Mucosa of rectum (tissue), 2 donors: ENCODE results near the gene PLB1.

Experiments
- H3K27ac ChIP-seq, 2 donors: one replicate each; pipeline ENCODE4 v1.7.0; 2013; ENCODE audit warnings: inconsistent platforms in 2 of 2, low read depth in 2 of 2, low read length in 2 of 2
- H3K27me3 ChIP-seq, 2 donors: one replicate each; pipeline ENCODE4 v1.7.0; 2013; ENCODE audit warnings: low read length in 2 of 2; ENCODE audit not compliant: control insufficient read depth in 2 of 2, insufficient read depth in 2 of 2
- H3K36me3 ChIP-seq, 2 donors: one replicate each; pipeline ENCODE4 v1.7.0; 2013; ENCODE audit warnings: low read length in 2 of 2; ENCODE audit not compliant: control insufficient read depth in 2 of 2, insufficient read depth in 2 of 2
- H3K4me1 ChIP-seq, 2 donors: one replicate each; pipeline ENCODE4 v1.7.0; 2013; ENCODE audit warnings: low read length in 2 of 2, mild to moderate bottlenecking in 1 of 2; ENCODE audit not compliant: control insufficient read depth in 2 of 2, insufficient read depth in 2 of 2
- H3K4me3 ChIP-seq, 2 donors: one replicate each; pipeline ENCODE4 v1.7.0; 2013; ENCODE audit warnings: low read length in 2 of 2
- H3K9ac ChIP-seq, 2 donors: one replicate each; pipeline ENCODE4 v1.7.0; 2013; ENCODE audit warnings: low read length in 2 of 2, low read depth in 1 of 2, mild to moderate bottlenecking in 1 of 2
- H3K9me3 ChIP-seq, 2 donors: one replicate each; pipeline ENCODE4 v1.7.0; 2013; ENCODE audit warnings: low read length in 2 of 2; ENCODE audit not compliant: control insufficient read depth in 2 of 2
- donor health status: healthy.
- donor health status: Normal muscosa, but diverticular disease.

The PLB1 gene

DNA sequence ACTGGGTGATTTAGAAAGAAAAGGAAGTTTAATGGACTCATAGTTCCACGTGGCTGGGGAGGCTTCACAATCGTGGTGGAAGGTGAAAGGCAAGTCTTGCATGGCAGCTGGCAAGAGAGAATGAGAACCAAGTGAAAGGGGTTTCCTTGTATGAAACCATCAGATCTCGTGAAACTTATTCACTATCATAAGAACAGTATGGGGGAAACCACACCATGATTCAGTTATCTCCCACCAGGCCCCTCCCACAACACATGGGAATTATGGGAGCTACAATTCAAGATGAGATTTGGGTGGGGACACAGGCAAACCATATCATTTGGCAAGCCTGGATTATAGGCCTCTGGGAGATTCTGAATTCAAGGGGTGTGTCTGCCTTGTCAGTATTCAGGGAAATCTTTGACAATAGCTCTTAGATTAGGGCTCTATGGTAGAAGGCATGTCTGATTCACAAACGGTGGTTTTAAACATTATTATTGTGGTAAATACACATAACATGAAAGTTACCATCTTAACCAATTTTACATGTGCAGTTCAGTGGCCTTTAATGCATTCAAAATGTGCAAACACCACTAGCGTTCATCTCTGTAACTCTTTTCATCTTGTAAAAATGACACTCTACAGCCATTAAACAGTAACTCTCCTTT is 15.3 kb upstream of the PLB1 start:
- Histone ChIP-seq H3K4me3 (no peak overlapping the region), H3K4me1 (no peaks in the 10 kb centered on the region), H3K27me3 (no peaks in the 10 kb centered on the region), H3K9me3 (no peaks in the 10 kb centered on the region), H3K9ac (no peak overlapping the region), H3K27ac (no peak overlapping the region), H3K36me3 (no peaks in the 10 kb centered on the region)

DNA sequence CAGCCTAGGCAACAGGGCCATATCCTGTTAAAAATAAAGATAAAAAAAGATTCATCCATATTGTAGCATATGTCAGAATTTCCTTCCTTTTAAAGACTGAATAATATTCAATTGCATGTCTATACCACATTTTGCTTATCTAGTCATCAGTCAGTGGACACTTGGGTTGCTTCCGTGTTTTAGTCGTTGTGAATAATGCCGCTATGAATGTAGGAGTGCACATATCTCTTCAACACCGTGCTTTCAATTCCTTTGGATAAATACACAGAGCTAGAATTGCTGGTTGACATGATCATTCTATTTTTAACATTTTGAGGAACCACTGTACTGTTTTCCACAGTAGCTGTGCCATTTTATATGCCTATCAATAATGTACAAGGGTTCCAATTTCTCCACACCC is 14.0 kb upstream of the PLB1 start:
- Histone ChIP-seq H3K4me3 (no peak overlapping the region), H3K27me3 (no peaks in the 10 kb centered on the region), H3K36me3 (no peaks in the 10 kb centered on the region), H3K27ac (no peak overlapping the region), H3K9me3 (no peaks in the 10 kb centered on the region), H3K4me1 (no peaks in the 10 kb centered on the region), H3K9ac (no peak overlapping the region)

DNA sequence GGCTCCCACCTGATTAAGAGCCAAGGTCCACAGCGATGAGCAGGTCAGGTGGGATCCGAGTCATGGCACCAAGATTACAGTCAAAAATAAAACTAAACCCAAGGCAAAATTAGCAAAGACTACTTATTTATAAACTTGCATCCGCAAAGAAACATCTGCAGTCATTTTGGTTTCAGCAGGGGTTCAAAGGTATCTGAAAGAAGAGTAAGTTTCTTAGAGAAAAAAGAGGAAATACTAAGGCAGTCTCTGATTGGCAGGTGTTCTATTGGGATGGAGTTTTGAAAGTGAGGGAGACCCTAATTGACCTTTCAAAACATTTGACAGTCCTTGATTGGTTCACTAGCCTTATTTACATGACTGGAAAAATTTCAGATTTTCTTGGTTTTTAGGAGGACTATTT is 11.0 kb upstream of the PLB1 start:
- no peak overlapping the region for H3K27ac ChIP-seq
- H3K4me3 ChIP-seq: no peak overlapping the region
- no peak overlapping the region for H3K9ac ChIP-seq
- no peaks in the 10 kb centered on the region for H3K36me3 ChIP-seq
- H3K4me1 ChIP-seq: no peaks in the 10 kb centered on the region
- no peaks in the 10 kb centered on the region for H3K9me3 ChIP-seq
- no peaks in the 10 kb centered on the region for H3K27me3 ChIP-seq

DNA sequence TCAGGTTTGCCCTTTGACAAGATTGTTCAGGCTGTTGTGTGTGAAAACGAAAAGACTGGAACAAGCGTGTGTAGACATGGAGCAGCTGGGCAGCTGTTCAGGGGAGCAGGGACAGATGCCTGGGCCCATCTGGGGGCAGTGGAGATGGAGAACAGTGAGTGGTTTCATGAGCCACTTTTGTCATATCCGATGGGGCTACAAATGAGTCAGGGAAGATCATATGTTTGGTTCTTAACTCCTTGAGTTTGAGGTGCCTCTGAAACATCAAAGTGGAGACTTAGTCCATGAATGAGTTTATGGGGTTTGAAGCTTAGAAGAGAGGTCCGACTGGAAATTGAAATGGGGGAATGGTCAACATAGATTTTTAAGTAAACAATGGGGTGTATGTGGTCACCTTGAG is 9.3 kb upstream of the PLB1 start:
- Histone ChIP-seq H3K9me3 (no peaks in the 10 kb centered on the region), H3K9ac (no peak overlapping the region), H3K36me3 (no peaks in the 10 kb centered on the region), H3K27ac (no peak overlapping the region), H3K27me3 (no peaks in the 10 kb centered on the region), H3K4me1 (peaks cover 0 to under 1% of the 10 kb centered on the region in 2 donors), H3K4me3 (no peak overlapping the region)

DNA sequence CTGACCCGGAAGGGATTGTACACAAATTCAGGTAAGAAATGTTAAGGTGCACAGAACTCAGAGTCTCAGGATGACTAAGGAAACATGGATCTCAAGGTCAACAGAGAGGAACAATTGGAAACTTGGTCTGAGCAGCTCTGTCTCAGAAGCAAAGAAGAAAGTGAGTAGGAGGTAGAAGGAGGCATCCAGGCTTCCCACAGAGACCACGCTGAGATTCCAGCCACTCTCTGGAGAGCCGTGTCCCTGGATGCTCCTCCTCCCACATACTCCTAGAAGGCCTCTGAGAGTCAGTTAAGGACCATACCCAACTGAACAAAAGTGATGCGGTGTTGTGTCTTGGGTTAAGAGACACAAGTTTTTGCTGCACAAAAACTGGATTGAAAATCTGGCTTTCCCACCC is 8.6 kb upstream of the PLB1 start:
- peaks cover 5 to 7% of the 10 kb centered on the region in 2 donors for H3K4me1 ChIP-seq
- no peak overlapping the region for H3K4me3 ChIP-seq
- H3K9ac ChIP-seq: no peak overlapping the region
- no peaks in the 10 kb centered on the region for H3K9me3 ChIP-seq
- H3K27ac ChIP-seq: no peak overlapping the region
- H3K27me3 ChIP-seq: no peaks in the 10 kb centered on the region
- no peaks in the 10 kb centered on the region for H3K36me3 ChIP-seq

DNA sequence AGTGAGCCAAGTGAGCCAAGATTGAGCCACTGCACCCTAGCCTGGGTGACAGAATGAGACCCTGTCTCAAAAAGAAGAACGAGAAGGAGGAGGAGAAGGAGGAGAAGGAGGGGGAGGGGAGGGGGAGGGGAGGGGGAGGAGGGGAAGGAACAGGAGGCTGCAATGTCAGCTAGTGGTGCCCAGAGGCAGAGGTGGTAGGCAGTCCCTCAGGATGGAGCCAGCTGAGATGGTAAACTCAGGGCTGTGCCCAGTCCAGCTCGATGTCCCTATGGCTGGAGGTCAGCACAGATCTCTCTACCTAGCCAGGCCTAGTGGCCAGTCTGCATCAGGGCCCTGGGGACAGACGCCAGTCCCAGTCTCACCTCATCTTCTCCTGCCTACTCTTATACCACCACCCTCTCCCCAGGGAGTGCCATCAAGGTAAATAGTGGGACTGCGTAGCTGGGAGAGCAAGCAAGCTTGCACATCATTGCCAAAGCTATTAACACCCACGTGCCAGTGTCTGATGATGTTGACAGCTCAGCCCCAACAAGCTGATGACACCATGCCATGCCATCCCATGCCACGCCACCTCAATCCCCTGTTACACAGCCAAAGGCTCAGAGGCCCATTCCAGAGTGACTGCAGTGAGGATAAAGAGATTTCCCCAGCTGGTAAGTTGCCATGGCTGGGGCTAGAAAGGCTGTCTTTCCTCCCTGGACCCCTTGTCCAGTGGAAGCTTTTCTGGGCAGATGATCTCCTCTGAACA is 7.6 kb upstream of the PLB1 start:
- peaks cover 5 to 7% of the 10 kb centered on the region in 2 donors for H3K4me1 ChIP-seq
- H3K27ac ChIP-seq: no peak overlapping the region
- H3K4me3 ChIP-seq: no peak overlapping the region
- H3K27me3 ChIP-seq: no peaks in the 10 kb centered on the region
- H3K9me3 ChIP-seq: no peaks in the 10 kb centered on the region
- H3K36me3 ChIP-seq: no peaks in the 10 kb centered on the region
- H3K9ac ChIP-seq: no peak overlapping the region

DNA sequence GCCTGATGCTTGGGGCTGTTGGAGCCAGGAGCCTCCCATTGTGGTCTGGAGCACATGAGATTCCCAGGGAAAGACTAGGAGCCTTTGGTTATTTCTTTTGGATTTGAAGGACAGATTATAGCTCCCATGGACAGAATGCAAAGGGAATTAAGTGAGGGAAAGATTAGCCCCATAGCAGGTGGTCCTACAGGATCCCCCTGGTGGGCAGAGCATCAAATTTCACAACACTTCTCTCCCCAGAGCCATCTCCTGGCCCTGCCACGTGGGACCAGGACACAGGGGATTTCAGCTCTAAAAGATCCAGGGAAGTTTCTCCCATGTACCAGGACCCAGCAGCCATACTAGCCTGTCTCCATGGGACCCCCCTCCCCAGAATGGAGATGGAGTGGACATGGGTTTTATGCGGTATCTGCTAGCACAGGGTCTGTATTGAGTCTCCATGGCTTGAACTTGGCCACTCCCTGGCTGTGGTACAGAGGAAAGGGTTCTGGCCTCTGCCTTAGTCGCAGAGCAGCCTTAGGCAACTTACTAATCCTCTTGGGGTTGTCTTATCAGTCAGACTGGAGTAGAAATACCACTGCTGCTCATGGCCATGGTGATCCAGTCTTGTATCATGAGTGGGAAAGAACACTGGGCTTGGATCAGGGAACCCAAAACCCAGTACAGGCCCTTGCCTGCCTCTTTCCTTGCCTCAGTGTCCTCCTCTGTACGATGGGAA is 6.8 kb upstream of the PLB1 start:
- H3K27ac ChIP-seq: no peak overlapping the region
- peaks cover 5 to 7% of the 10 kb centered on the region in 2 donors for H3K4me1 ChIP-seq

DNA sequence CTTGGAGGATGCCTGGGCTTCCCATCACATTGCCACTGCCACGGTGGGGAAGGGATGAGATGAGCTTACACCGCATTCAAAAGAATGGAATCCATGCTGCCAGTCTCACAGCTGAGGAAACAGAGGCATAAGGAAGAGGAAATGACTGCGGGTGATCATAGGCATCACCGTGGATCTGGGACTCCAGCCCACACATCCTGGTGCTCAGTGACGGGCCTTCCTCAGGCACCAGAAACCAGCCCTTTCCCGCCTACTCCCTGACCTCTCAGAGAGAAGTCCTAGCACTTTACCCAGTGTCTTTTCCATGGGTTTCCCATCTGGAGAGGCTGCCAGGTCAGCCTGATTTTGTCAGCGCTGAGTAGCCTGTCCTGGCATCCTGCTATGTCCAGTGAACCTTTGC is 5.3 kb upstream of the PLB1 start:
- H3K9me3 ChIP-seq: no peaks in the 10 kb centered on the region
- H3K4me1 ChIP-seq: peaks cover 5 to 7% of the 10 kb centered on the region in 2 donors
- H3K27ac ChIP-seq: no peak overlapping the region
- H3K27me3 ChIP-seq: no peaks in the 10 kb centered on the region
- H3K36me3 ChIP-seq: no peaks in the 10 kb centered on the region
- H3K9ac ChIP-seq: no peak overlapping the region
- no peak overlapping the region for H3K4me3 ChIP-seq

More for the DNA sequence above, 6.8 kb upstream of the PLB1 start:
- H3K27me3 ChIP-seq: no peaks in the 10 kb centered on the region
- H3K4me3 ChIP-seq: no peak overlapping the region
- no peaks in the 10 kb centered on the region for H3K36me3 ChIP-seq
- H3K9ac ChIP-seq: no peak overlapping the region
- H3K9me3 ChIP-seq: no peaks in the 10 kb centered on the region

DNA sequence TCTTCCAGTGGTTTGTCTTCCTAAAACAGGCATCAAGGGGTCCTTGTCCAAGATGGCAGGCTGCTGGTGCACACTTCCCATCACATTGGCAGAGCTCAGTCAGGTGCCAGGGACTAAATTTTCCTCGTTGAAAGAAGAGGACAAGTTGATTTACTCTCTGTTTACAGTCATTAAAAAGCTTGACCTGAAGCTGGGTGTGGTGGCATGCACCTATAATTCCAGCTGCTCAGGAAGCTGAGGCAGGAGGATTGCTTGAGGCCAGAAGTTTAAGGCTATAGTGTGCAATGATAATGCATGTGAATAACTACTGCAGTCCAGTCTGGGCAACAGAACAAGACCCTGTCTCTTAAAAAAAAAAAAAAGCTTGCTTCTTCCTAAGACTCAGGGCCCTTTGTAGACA is 3.6 kb upstream of the PLB1 start:
- H3K27ac ChIP-seq: peak overlapping the region; percentile 11 to 20
- no peaks in the 10 kb centered on the region for H3K36me3 ChIP-seq
- H3K9me3 ChIP-seq: no peaks in the 10 kb centered on the region
- H3K27me3 ChIP-seq: no peaks in the 10 kb centered on the region
- no peak overlapping the region for H3K4me3 ChIP-seq
- H3K9ac ChIP-seq: no peak overlapping the region
- peaks cover 5 to 7% of the 10 kb centered on the region in 2 donors for H3K4me1 ChIP-seq

DNA sequence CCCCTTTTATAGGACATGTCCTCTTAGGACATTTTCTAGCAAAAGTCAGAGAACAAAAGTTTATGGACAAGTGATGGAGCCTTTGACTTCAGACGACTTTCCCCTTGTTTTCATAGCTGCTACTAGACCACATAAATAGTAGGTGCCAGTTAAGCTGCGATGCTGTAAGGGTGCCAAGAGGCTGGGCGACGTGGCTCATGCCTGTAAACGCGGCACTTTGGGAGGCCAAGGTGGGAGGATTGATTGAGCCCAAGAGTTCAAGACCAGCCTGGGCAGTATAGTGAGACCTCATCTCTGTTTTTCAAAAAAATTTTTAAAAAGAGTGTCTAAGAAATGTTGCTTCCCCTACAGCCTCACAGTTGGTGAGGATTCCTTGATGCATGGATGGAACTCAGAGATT is 2.2 kb upstream of the PLB1 start:
- H3K27me3 ChIP-seq: no peaks in the 10 kb centered on the region
- H3K27ac ChIP-seq: no peak overlapping the region
- H3K9ac ChIP-seq: no peak overlapping the region
- H3K4me3 ChIP-seq: no peak overlapping the region
- no peaks in the 10 kb centered on the region for H3K36me3 ChIP-seq
- H3K9me3 ChIP-seq: no peaks in the 10 kb centered on the region
- H3K4me1 ChIP-seq: peaks cover 5 to 7% of the 10 kb centered on the region in 2 donors
